ENCODE data around the gene EXOC7. TPM values are rescaled to one million over a fixed set of nuclear protein-coding genes. Genes with fewer than 3 reads are reported as not detected.

The EXOC7 gene
- total RNA-seq, 1 experiment from 2014 or later: 69.0 TPM

GRCh38 chr17:76139801-76140660 is 36.4 kb upstream of the EXOC7 start:
- peaks cover 15% of the 10 kb centered on the region for H3K4me1 ChIP-seq (ENCODE audit: low read length)
- no peaks in the 10 kb centered on the region for H4K20me1 ChIP-seq (ENCODE audit: insufficient read depth, low read depth, low read length)
- no peak for DNase-seq
- H3K27ac ChIP-seq (ENCODE audit: low read length): no peak overlapping the region
- H3K27me3 ChIP-seq (ENCODE audit: low read length): no peaks in the 10 kb centered on the region
- H3K9ac ChIP-seq (ENCODE audit: low read length): no peak overlapping the region
- no peaks in the 10 kb centered on the region for H3K36me3 ChIP-seq (ENCODE audit: insufficient read depth, low read length)
- H3K9me2 ChIP-seq (replicated peaks; ENCODE audit: insufficient read depth, low read length): no peaks in the 10 kb centered on the region
- no peak overlapping the region for H3K4me3 ChIP-seq (ENCODE audit: low read length)
- no peak overlapping the region for H3K4me2 ChIP-seq (ENCODE audit: low read depth, low read length, poor library complexity, severe bottlenecking)
- no peaks in the 10 kb centered on the region for H3K79me2 ChIP-seq (ENCODE audit: low read length)
- H3K9me3 ChIP-seq (ENCODE audit: low read length): no peaks in the 10 kb centered on the region
- H2AFZ ChIP-seq (ENCODE audit: low read length): no peak overlapping the region

- H3K27ac ChIP-seq (ENCODE audit: low read length): no peak overlapping the region
- peaks cover 15% of the 10 kb centered on the region for H3K4me1 ChIP-seq (ENCODE audit: low read length)
- no peaks in the 10 kb centered on the region for H4K20me1 ChIP-seq (ENCODE audit: insufficient read depth, low read depth, low read length)
- H3K9me2 ChIP-seq (replicated peaks; ENCODE audit: insufficient read depth, low read length): no peaks in the 10 kb centered on the region
- no peak for DNase-seq
- no peaks in the 10 kb centered on the region for H3K9me3 ChIP-seq (ENCODE audit: low read length)
- no peaks in the 10 kb centered on the region for H3K79me2 ChIP-seq (ENCODE audit: low read length)
- H3K4me3 ChIP-seq (ENCODE audit: low read length): no peak overlapping the region
- no peaks in the 10 kb centered on the region for H3K36me3 ChIP-seq (ENCODE audit: insufficient read depth, low read length)
- H2AFZ ChIP-seq (ENCODE audit: low read length): no peak overlapping the region
- no peak overlapping the region for H3K9ac ChIP-seq (ENCODE audit: low read length)
- H3K27me3 ChIP-seq (ENCODE audit: low read length): no peaks in the 10 kb centered on the region
- no peak overlapping the region for H3K4me2 ChIP-seq (ENCODE audit: low read depth, low read length, poor library complexity, severe bottlenecking)
Measured at GRCh38 chr17:76138896-76139752, 35.5 kb upstream of the EXOC7 start.

- Histone ChIP-seq H3K4me2 (ENCODE audit: low read depth, low read length, poor library complexity, severe bottlenecking) (no peak overlapping the region), H3K27ac (ENCODE audit: low read length) (no peak overlapping the region), H3K9me2 (replicated peaks; ENCODE audit: insufficient read depth, low read length) (no peaks in the 10 kb centered on the region), H3K36me3 (ENCODE audit: insufficient read depth, low read length) (no peaks in the 10 kb centered on the region), H2AFZ (ENCODE audit: low read length) (no peak overlapping the region), H3K79me2 (ENCODE audit: low read length) (no peaks in the 10 kb centered on the region), H3K4me3 (ENCODE audit: low read length) (no peak overlapping the region), H3K9me3 (ENCODE audit: low read length) (no peaks in the 10 kb centered on the region), H4K20me1 (ENCODE audit: insufficient read depth, low read depth, low read length) (no peaks in the 10 kb centered on the region), H3K9ac (ENCODE audit: low read length) (no peak overlapping the region), H3K4me1 (ENCODE audit: low read length) (peaks cover 15% of the 10 kb centered on the region), H3K27me3 (ENCODE audit: low read length) (no peaks in the 10 kb centered on the region)
- DNase-seq: no peak
Measured at GRCh38 chr17:76138234-76138895, 34.8 kb upstream of the EXOC7 start.

- H3K9me2 ChIP-seq (replicated peaks; ENCODE audit: insufficient read depth, low read length): no peaks in the 10 kb centered on the region
- no peaks in the 10 kb centered on the region for H4K20me1 ChIP-seq (ENCODE audit: insufficient read depth, low read depth, low read length)
- no peaks in the 10 kb centered on the region for H3K36me3 ChIP-seq (ENCODE audit: insufficient read depth, low read length)
- H3K9me3 ChIP-seq (ENCODE audit: low read length): no peaks in the 10 kb centered on the region
- peaks cover 15% of the 10 kb centered on the region for H3K4me1 ChIP-seq (ENCODE audit: low read length)
- H3K27ac ChIP-seq (ENCODE audit: low read length): no peak overlapping the region
- no peak overlapping the region for H3K4me3 ChIP-seq (ENCODE audit: low read length)
- H2AFZ ChIP-seq (ENCODE audit: low read length): no peak overlapping the region
- DNase-seq: no peak
- no peaks in the 10 kb centered on the region for H3K79me2 ChIP-seq (ENCODE audit: low read length)
- H3K4me2 ChIP-seq (ENCODE audit: low read depth, low read length, poor library complexity, severe bottlenecking): no peak overlapping the region
- no peaks in the 10 kb centered on the region for H3K27me3 ChIP-seq (ENCODE audit: low read length)
- no peak overlapping the region for H3K9ac ChIP-seq (ENCODE audit: low read length)
Measured at GRCh38 chr17:76137351-76138233, 34.0 kb upstream of the EXOC7 start.

- Histone ChIP-seq H3K9me2 (replicated peaks; ENCODE audit: insufficient read depth, low read length) (no peaks in the 10 kb centered on the region), H3K9ac (ENCODE audit: low read length) (no peak overlapping the region), H3K36me3 (ENCODE audit: insufficient read depth, low read length) (no peaks in the 10 kb centered on the region), H4K20me1 (ENCODE audit: insufficient read depth, low read depth, low read length) (no peaks in the 10 kb centered on the region), H3K79me2 (ENCODE audit: low read length) (no peaks in the 10 kb centered on the region), H3K27me3 (ENCODE audit: low read length) (no peaks in the 10 kb centered on the region), H3K4me2 (ENCODE audit: low read depth, low read length, poor library complexity, severe bottlenecking) (no peak overlapping the region), H3K27ac (ENCODE audit: low read length) (no peak overlapping the region), H3K4me3 (ENCODE audit: low read length) (no peak overlapping the region), H3K4me1 (ENCODE audit: low read length) (peaks cover 15% of the 10 kb centered on the region), H2AFZ (ENCODE audit: low read length) (no peak overlapping the region), H3K9me3 (ENCODE audit: low read length) (no peaks in the 10 kb centered on the region)
- DNase-seq: no peak
Measured at GRCh38 chr17:76137001-76137350, 33.4 kb upstream of the EXOC7 start.

GRCh38 chr17:76136276-76137000 is 32.9 kb upstream of the EXOC7 start:
- Histone ChIP-seq H3K9me2 (replicated peaks; ENCODE audit: insufficient read depth, low read length) (no peaks in the 10 kb centered on the region), H4K20me1 (ENCODE audit: insufficient read depth, low read depth, low read length) (no peaks in the 10 kb centered on the region), H3K9me3 (ENCODE audit: low read length) (no peaks in the 10 kb centered on the region), H3K4me1 (ENCODE audit: low read length) (peaks cover 13% of the 10 kb centered on the region), H3K4me2 (ENCODE audit: low read depth, low read length, poor library complexity, severe bottlenecking) (no peak overlapping the region), H3K27ac (ENCODE audit: low read length) (no peak overlapping the region), H3K79me2 (ENCODE audit: low read length) (no peaks in the 10 kb centered on the region), H3K36me3 (ENCODE audit: insufficient read depth, low read length) (no peaks in the 10 kb centered on the region), H3K27me3 (ENCODE audit: low read length) (no peaks in the 10 kb centered on the region), H2AFZ (ENCODE audit: low read length) (no peak overlapping the region), H3K4me3 (ENCODE audit: low read length) (no peak overlapping the region), H3K9ac (ENCODE audit: low read length) (no peak overlapping the region)
- DNase-seq: no peak

- H3K4me1 ChIP-seq (ENCODE audit: low read length): peaks cover 7% of the 10 kb centered on the region
- DNase-seq: no peak
- no peak overlapping the region for H3K4me3 ChIP-seq (ENCODE audit: low read length)
- no peaks in the 10 kb centered on the region for H3K36me3 ChIP-seq (ENCODE audit: insufficient read depth, low read length)
- H3K79me2 ChIP-seq (ENCODE audit: low read length): no peaks in the 10 kb centered on the region
- no peaks in the 10 kb centered on the region for H3K27me3 ChIP-seq (ENCODE audit: low read length)
- no peak overlapping the region for H2AFZ ChIP-seq (ENCODE audit: low read length)
- H3K4me2 ChIP-seq (ENCODE audit: low read depth, low read length, poor library complexity, severe bottlenecking): no peak overlapping the region
- H3K9me3 ChIP-seq (ENCODE audit: low read length): no peaks in the 10 kb centered on the region
- no peak overlapping the region for H3K9ac ChIP-seq (ENCODE audit: low read length)
- H3K27ac ChIP-seq (ENCODE audit: low read length): no peak overlapping the region
- no peaks in the 10 kb centered on the region for H4K20me1 ChIP-seq (ENCODE audit: insufficient read depth, low read depth, low read length)
- H3K9me2 ChIP-seq (replicated peaks; ENCODE audit: insufficient read depth, low read length): no peaks in the 10 kb centered on the region
Measured at GRCh38 chr17:76135810-76136188, 32.2 kb upstream of the EXOC7 start.

Data from Karpas-422 (cell line).